A673 (cell line): ENCODE data around the gene BRPF1.

Experiments
- EZH2 ChIP-seq: fragments of 200-600 bp; sonication (generic); IDR thresholded peaks from 2 replicates; pipeline ENCODE4 v1.6.1; 2017; ENCODE audit warnings: borderline replicate concordance, low read depth, mild to moderate bottlenecking, mixed read lengths, antibody characterized with exemption, low read length; ENCODE audit not compliant: poor library complexity, severe bottlenecking
- TF ChIP-seq, protein P1 (sequence below): fragments of 300-800, 200-600 bp; sonication (generic); conservative IDR thresholded peaks from 2 replicates; pipeline ENCODE4 v1.5.1; 2017; ENCODE audit warnings: low read depth, mild to moderate bottlenecking, antibody characterized with exemption, low read length, moderate library complexity, mixed read lengths

DNA sequence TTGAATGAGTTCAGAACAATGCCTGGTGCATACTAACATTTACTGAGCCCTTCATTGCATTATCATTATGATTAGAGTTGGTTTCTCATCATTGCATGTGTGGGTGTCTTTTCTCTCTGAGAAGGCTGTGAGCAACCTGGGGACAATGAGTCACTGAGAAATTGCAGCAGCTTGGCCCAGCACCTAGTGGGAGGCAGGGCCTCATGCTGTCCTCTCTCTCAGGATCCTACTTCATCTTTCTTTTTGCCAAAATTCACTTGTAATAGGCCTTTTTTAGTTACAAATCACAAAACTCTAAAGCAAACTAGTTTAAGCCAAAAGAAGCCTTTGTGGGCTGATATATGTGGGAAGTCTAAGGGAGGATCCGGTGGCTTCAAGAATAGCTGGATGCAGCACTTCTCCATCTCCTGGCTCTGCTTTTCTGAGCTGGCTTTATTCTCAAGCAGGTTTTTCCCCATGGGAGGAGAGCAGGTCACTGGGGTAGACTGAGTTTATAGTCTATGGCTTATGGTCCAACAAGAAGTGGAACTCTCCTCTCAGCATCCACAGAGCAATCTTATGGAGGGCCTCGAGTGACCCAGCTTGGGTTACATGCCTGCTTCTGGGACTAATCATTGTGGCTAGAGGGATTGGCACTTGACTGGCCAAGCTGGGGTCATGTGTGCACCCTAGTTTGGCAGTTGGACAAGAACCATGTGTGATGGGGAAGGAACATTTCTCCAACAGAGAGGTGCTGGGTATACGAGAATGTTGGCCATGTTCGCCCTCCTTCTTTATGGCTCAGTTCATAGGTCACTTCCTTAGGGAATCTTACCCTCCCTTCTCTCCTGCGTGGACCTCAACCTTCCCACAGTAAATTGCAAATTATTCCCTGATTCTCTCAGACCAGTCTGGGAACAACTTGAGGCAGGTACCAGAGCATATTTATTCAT is 46.9 kb downstream of the BRPF1 start:
- TF ChIP-seq, protein P1, sequence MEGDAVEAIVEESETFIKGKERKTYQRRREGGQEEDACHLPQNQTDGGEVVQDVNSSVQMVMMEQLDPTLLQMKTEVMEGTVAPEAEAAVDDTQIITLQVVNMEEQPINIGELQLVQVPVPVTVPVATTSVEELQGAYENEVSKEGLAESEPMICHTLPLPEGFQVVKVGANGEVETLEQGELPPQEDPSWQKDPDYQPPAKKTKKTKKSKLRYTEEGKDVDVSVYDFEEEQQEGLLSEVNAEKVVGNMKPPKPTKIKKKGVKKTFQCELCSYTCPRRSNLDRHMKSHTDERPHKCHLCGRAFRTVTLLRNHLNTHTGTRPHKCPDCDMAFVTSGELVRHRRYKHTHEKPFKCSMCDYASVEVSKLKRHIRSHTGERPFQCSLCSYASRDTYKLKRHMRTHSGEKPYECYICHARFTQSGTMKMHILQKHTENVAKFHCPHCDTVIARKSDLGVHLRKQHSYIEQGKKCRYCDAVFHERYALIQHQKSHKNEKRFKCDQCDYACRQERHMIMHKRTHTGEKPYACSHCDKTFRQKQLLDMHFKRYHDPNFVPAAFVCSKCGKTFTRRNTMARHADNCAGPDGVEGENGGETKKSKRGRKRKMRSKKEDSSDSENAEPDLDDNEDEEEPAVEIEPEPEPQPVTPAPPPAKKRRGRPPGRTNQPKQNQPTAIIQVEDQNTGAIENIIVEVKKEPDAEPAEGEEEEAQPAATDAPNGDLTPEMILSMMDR = no peak
- no peak for TF ChIP-seq EZH2
